Uterus (tissue), 4 donors: Measurements from ENCODE around the gene NELFB. TPM values are rescaled to one million over a fixed set of nuclear protein-coding genes. Genes with fewer than 3 reads are reported as not detected.

Source experiments
- DNase-seq, 2 donors: peaks; one replicate each; pipeline ENCODE4 v3.0.0-alpha.2; 2019 to 2020
- H3K27ac ChIP-seq, 2 donors: fragments of 200-600 bp; sonication (generic); 1 replicate in 1 of 2; 2 replicates in 1 of 2; pipeline ENCODE4 v1.5.1; 2016 to 2018
- H3K27me3 ChIP-seq, 2 donors: fragments of 200-600 bp; sonication (generic); one replicate each; pipeline ENCODE4 v1.5.1; 2018 to 2019; ENCODE audit warnings: control low read depth in 1 of 2
- H3K36me3 ChIP-seq, 2 donors: fragments of 200-600 bp; sonication (generic); one replicate each; pipeline ENCODE4 v1.5.1; 2019; ENCODE audit warnings: control low read depth in 1 of 2
- H3K4me1 ChIP-seq, 2 donors: fragments of 200-600 bp; sonication (generic); one replicate each; pipeline ENCODE4 v1.5.1; 2018 to 2019; ENCODE audit warnings: control low read depth in 1 of 2
- H3K4me3 ChIP-seq, 2 donors: fragments of 200-600 bp; sonication (generic); 1 replicate in 1 of 2; 2 replicates in 1 of 2; pipeline ENCODE4 v1.5.1; 2018 to 2019; ENCODE audit warnings: mild to moderate bottlenecking in 1 of 2
- H3K9me3 ChIP-seq, 2 donors: fragments of 200-600 bp; sonication (generic); one replicate each; pipeline ENCODE4 v1.5.1; 2019; ENCODE audit warnings: control low read depth in 1 of 2
- CTCF ChIP-seq, 4 experiments: fragments of 200-600 bp in 2 of 4; fragments of 450-650 bp in 2 of 4; sonication (generic) in 2 of 4; IDR thresholded peaks; one replicate each; pipeline ENCODE4 v1.5.1; 2016 to 2019; ENCODE audit warnings: antibody characterized with exemption in 4 of 4, mild to moderate bottlenecking in 2 of 4, moderate library complexity in 1 of 4
- POLR2A ChIP-seq, 2 donors: fragments of 450-650 bp; IDR thresholded peaks; one replicate each; pipeline ENCODE4 v1.6.1; 2016; ENCODE audit warnings: antibody characterized with exemption in 2 of 2, mild to moderate bottlenecking in 1 of 2, moderate library complexity in 1 of 2
- intact Hi-C: fragments of 100-400 bp; cut with DNase I; formaldehyde crosslinking; loops from one replicate; pipeline ENCODE4 v1.15.1; 2023; ENCODE audit warnings: low total_unique reads
- total RNA-seq, 4 donors: library from RNA; depleted of rRNA in 3 of 4; stranded (reverse); fragments of >200 nt in 3 of 4; gene quantifications; one replicate each; pipeline versions ENCODE4 v1.1.0 to v1.2.4, GENCODE V29; 2014 to 2023
- donor health status: DM: yes; HTN: yes; CAD: no.

NELFB gene
- total RNA-seq, 4 donors from 2014 or later = 17.1 to 46.5 (median 43.2) TPM

GRCh38 chr9:137232510-137232909, 22.6 kb upstream of the NELFB start:
- no peak for DNase-seq
- TF ChIP-seq POLR2A (IDR thresholded peaks at IDR 0.05) (no peak), CTCF (IDR thresholded peaks at IDR 0.05) (no peak)
- intact Hi-C loops = no loop called here
- H3K9me3 ChIP-seq = no peaks in the 10 kb centered on the region
- no peak overlapping the region for H3K4me3 ChIP-seq
- H3K27me3 ChIP-seq = peaks cover 9 to 29% of the 10 kb centered on the region in 2 donors
- no peaks in the 10 kb centered on the region for H3K36me3 ChIP-seq
- H3K4me1 ChIP-seq = peaks cover 0 to 9% of the 10 kb centered on the region in 2 donors
- no peak overlapping the region for H3K27ac ChIP-seq

- no peak overlapping the region for H3K27ac ChIP-seq
- TF ChIP-seq CTCF (IDR thresholded peaks at IDR 0.05) (no peak), POLR2A (IDR thresholded peaks at IDR 0.05) (no peak)
- no peaks in the 10 kb centered on the region for H3K36me3 ChIP-seq
- no peak overlapping the region for H3K4me3 ChIP-seq
- H3K4me1 ChIP-seq = peaks cover 0 to 9% of the 10 kb centered on the region in 2 donors
- no peaks in the 10 kb centered on the region for H3K9me3 ChIP-seq
- peaks cover 5 to 25% of the 10 kb centered on the region in 2 donors for H3K27me3 ChIP-seq
- no peak for DNase-seq
- intact Hi-C loops = no loop called here
These were observed 21.8 kb upstream of the NELFB start for GRCh38 chr9:137233143-137233980.

GRCh38 chr9:137234055-137234697, 21.0 kb upstream of the NELFB start:
- Histone ChIP-seq H3K4me1 (peaks cover 0 to 9% of the 10 kb centered on the region in 2 donors), H3K4me3 (no peak overlapping the region), H3K9me3 (no peaks in the 10 kb centered on the region), H3K27ac (no peak overlapping the region), H3K36me3 (no peaks in the 10 kb centered on the region), H3K27me3 (peaks cover 0 to 17% of the 10 kb centered on the region in 2 donors)
- TF ChIP-seq POLR2A (IDR thresholded peaks at IDR 0.05) = no peak
- TF ChIP-seq CTCF (IDR thresholded peaks at IDR 0.05) = no peak
- no peak for DNase-seq
- intact Hi-C loops = no loop called here

GRCh38 chr9:137234758-137235423, 20.2 kb upstream of the NELFB start:
- Histone ChIP-seq H3K27me3 (peaks cover 0 to 10% of the 10 kb centered on the region in 2 donors), H3K4me1 (peaks cover 0 to 9% of the 10 kb centered on the region in 2 donors), H3K9me3 (no peaks in the 10 kb centered on the region), H3K4me3 (no peak overlapping the region), H3K36me3 (no peaks in the 10 kb centered on the region), H3K27ac (no peak overlapping the region)
- no peak for TF ChIP-seq CTCF (IDR thresholded peaks at IDR 0.05)
- no peak for TF ChIP-seq POLR2A (IDR thresholded peaks at IDR 0.05)
- DNase-seq = no peak
- intact Hi-C loops = no loop called here
